ENCODE results near the gene HACD1.

DNA sequence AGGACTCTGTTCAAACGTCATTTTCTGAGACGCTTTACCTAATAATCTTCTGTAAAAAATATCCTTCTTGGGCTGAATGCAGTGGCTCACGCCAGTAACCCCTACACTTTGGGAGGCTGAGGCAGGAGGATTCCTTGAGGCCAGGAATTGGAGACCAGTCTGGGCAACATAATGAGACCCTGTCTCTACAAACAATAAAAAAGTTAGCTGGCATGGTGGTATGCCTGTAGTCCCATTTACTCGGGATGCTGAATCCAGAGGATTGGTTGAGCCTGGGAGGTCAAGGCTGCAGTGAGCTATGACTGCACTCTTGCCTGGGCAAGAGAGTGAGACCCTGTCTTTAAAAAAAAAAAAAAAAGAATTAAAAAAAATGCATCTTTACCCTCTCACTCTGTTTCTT is 31.9 kb upstream of the HACD1 start:
- TF ChIP-seq CTCF (IDR thresholded peaks at IDR 0.05) (no peak), EZH2 (IDR thresholded peaks at IDR 0.05) (no peak), EZH2phosphoT487 (IDR thresholded peaks at IDR 0.05) (no peak)
